DOHH2 (cell line): ENCODE results near the gene COX6B1.
"Not testable (repeated sequence)": the region's sequence is repeated elsewhere in the genome, so short reads cannot be mapped to it uniquely, and the experiment has no call there.

ENCODE experiments used
- H3F3A ChIP-seq: fragments of 200-600 bp; sonication (generic), shearing (Covaris generic); 2 replicates; pipeline ENCODE4 v1.6.0; 2016; ENCODE audit warnings: antibody characterized with exemption, mild to moderate bottlenecking; ENCODE audit not compliant: control insufficient read depth, insufficient read depth
- H3K27ac ChIP-seq: fragments of 200-600 bp; sonication (generic); 2 replicates; pipeline ENCODE4 v1.5.1; 2014; ENCODE audit warnings: low read depth, mild to moderate bottlenecking, low read length, moderate library complexity
- H3K27me3 ChIP-seq: fragments of 200-600 bp; sonication (generic); 2 replicates; pipeline ENCODE4 v1.6.1; 2014; ENCODE audit warnings: mild to moderate bottlenecking, low read length, mixed read lengths; ENCODE audit not compliant: control insufficient read depth
- H3K36me3 ChIP-seq: fragments of 200-600 bp; sonication (generic); 2 replicates; pipeline ENCODE4 v1.6.1; 2014; ENCODE audit warnings: mild to moderate bottlenecking, low read length, moderate library complexity, mixed read lengths; ENCODE audit not compliant: control insufficient read depth
- H3K4me1 ChIP-seq: fragments of 200-600 bp; sonication (generic); 2 replicates; pipeline ENCODE4 v1.6.1; 2014; ENCODE audit warnings: mild to moderate bottlenecking, low read length, mixed read lengths; ENCODE audit not compliant: control insufficient read depth
- H3K4me2 ChIP-seq: fragments of 200-600 bp; sonication (generic); 2 replicates; pipeline ENCODE4 v1.6.0; 2014; ENCODE audit warnings: mild to moderate bottlenecking, low read length, moderate library complexity
- H3K4me3 ChIP-seq: fragments of 200-600 bp; sonication (generic); 2 replicates; pipeline ENCODE4 v1.5.1; 2014; ENCODE audit warnings: mild to moderate bottlenecking, low read length, mixed read lengths
- H3K79me2 ChIP-seq: fragments of 200-600 bp; sonication (generic); 2 replicates; pipeline ENCODE4 v1.6.1; 2014; ENCODE audit warnings: mild to moderate bottlenecking, low read length, mixed read lengths; ENCODE audit not compliant: control insufficient read depth
- H3K9me2 ChIP-seq: fragments of 200-600 bp; sonication (generic); replicated peaks from 2 replicates; pipeline ENCODE4 v1.6.1; 2014; ENCODE audit warnings: mild to moderate bottlenecking, low read length, mixed read lengths; ENCODE audit not compliant: control insufficient read depth
- H3K9me3 ChIP-seq: fragments of 200-600 bp; sonication (generic); 2 replicates; pipeline ENCODE4 v1.6.1; 2014; ENCODE audit warnings: antibody characterized with exemption, low read length, mixed read lengths; ENCODE audit not compliant: control insufficient read depth, insufficient read depth
- H4K20me1 ChIP-seq: fragments of 200-600 bp; sonication (generic); 2 replicates; pipeline ENCODE4 v1.6.0; 2014; ENCODE audit warnings: low read depth, mild to moderate bottlenecking, antibody characterized with exemption, low read length, moderate library complexity; ENCODE audit not compliant: control insufficient read depth, insufficient read depth
- CTCF ChIP-seq: fragments of 200-600 bp; sonication (generic); IDR thresholded peaks from one replicate; pipeline ENCODE4 v1.5.1; 2014; ENCODE audit warnings: antibody characterized with exemption, mild to moderate bottlenecking, low read depth, low read length; ENCODE audit not compliant: poor library complexity, severe bottlenecking
- EZH2phosphoT487 ChIP-seq: fragments of 200-600 bp; sonication (generic); IDR thresholded peaks from 2 replicates; pipeline ENCODE4 v1.6.1; 2017; ENCODE audit warnings: borderline replicate concordance, mild to moderate bottlenecking, antibody characterized with exemption, low read length, moderate library complexity, mixed read lengths

Gene COX6B1

GRCh38 chr19:35675589-35676140 lies 27.5 kb downstream of the COX6B1 start:
- Histone ChIP-seq H3K27me3 (peaks cover 18% of the 10 kb centered on the region), H3K4me1 (no peaks in the 10 kb centered on the region), H4K20me1 (no peaks in the 10 kb centered on the region), H3K79me2 (no peaks in the 10 kb centered on the region), H3K9me2 (no peaks in the 10 kb centered on the region), H3K27ac (no peak overlapping the region), H3K4me3 (no peak overlapping the region), H3F3A (no peaks in the 10 kb centered on the region), H3K4me2 (no peak overlapping the region), H3K9me3 (no peaks in the 10 kb centered on the region), H3K36me3 (no peaks in the 10 kb centered on the region)
- TF ChIP-seq CTCF (no peak), EZH2phosphoT487 (no peak)

GRCh38 chr19:35689836-35690235 lies 41.7 kb downstream of the COX6B1 start:
- peaks cover 3% of the 10 kb centered on the region; the same call in 1 of the 2 replicates for H4K20me1 ChIP-seq
- no peak overlapping the region for H3K27ac ChIP-seq
- TF ChIP-seq CTCF (no peak), EZH2phosphoT487 (no peak)
- H3K9me2 ChIP-seq, result no peaks in the 10 kb centered on the region
- no peaks in the 10 kb centered on the region for H3K9me3 ChIP-seq
- no peaks in the 10 kb centered on the region for H3K27me3 ChIP-seq
- H3K36me3 ChIP-seq, result no peaks in the 10 kb centered on the region
- H3K79me2 ChIP-seq, result no peaks in the 10 kb centered on the region
- H3F3A ChIP-seq, result no peaks in the 10 kb centered on the region
- no peak overlapping the region for H3K4me2 ChIP-seq
- H3K4me1 ChIP-seq, result peaks cover 4% of the 10 kb centered on the region; the same call in 1 of the 2 replicates
- no peak overlapping the region for H3K4me3 ChIP-seq

- H3K4me3 ChIP-seq, H3K9me2 ChIP-seq, H3K9me3 ChIP-seq, H4K20me1 ChIP-seq, H3K4me1 ChIP-seq, H3K36me3 ChIP-seq, H3F3A ChIP-seq, H3K27me3 ChIP-seq, H3K4me2 ChIP-seq, H3K79me2 ChIP-seq, H3K27ac ChIP-seq: not testable (repeated sequence)
Measured at GRCh38 chr19:35691106-35691505, 43.0 kb downstream of the COX6B1 start.

- TF ChIP-seq EZH2phosphoT487 (no peak), CTCF (no peak)
- no peaks in the 10 kb centered on the region for H3K36me3 ChIP-seq
- no peaks in the 10 kb centered on the region for H3K79me2 ChIP-seq
- peaks cover 3% of the 10 kb centered on the region; the same call in 1 of the 2 replicates for H4K20me1 ChIP-seq
- H3K4me3 ChIP-seq, result no peak overlapping the region
- H3K27me3 ChIP-seq, result 0 out of 2 replicates have a peak, but pooled peaks cover 2% of the 10 kb centered on the region
- H3F3A ChIP-seq, result no peaks in the 10 kb centered on the region
- H3K9me2 ChIP-seq, result no peaks in the 10 kb centered on the region
- H3K4me2 ChIP-seq, result no peak overlapping the region
- H3K9me3 ChIP-seq, result no peaks in the 10 kb centered on the region
- H3K4me1 ChIP-seq, result peaks cover 4% of the 10 kb centered on the region; the same call in 1 of the 2 replicates
- H3K27ac ChIP-seq, result no peak overlapping the region
Measured at GRCh38 chr19:35692010-35692409, 43.9 kb downstream of the COX6B1 start.
